ENCODE results near the gene CD84.

- no peak for TF ChIP-seq POLR2AphosphoS5 (IDR thresholded peaks at IDR 0.05; ENCODE audit: low read depth, low read length)
- TF ChIP-seq TAF1 (IDR thresholded peaks at IDR 0.05; ENCODE audit: borderline replicate concordance, insufficient read depth, low read length), result no peak
These were observed 36.4 kb upstream of the CD84 start for GRCh38 chr1:160615660-160616059.
